GM20000 (cell line): Measurements from ENCODE around the gene STUB1.

Experiments
- DNase-seq: peaks from one replicate; pipeline ENCODE4 v3.0.0; 2012; ENCODE audit warnings: low spot score
- CTCF ChIP-seq: IDR thresholded peaks from 2 replicates; pipeline ENCODE4 v1.5.1; 2012; ENCODE audit warnings: mild to moderate bottlenecking, control low read depth; ENCODE audit errors: extremely low read depth, missing control alignments

Gene STUB1

GRCh38 chr16:646679-647172, 33.5 kb upstream of the STUB1 start:
- DNase-seq = no peak
- TF ChIP-seq CTCF = no peak

- no peak for DNase-seq
- no peak for TF ChIP-seq CTCF
These were observed 32.9 kb upstream of the STUB1 start for GRCh38 chr16:647173-647902.

- TF ChIP-seq CTCF = peak; percentile 82
- peak; percentile 83 for DNase-seq
These were observed 32.0 kb upstream of the STUB1 start for GRCh38 chr16:648071-648780.

- no peak for TF ChIP-seq CTCF
These were observed 31.2 kb upstream of the STUB1 start, which contains the start of gene WDR90 for GRCh38 chr16:648781-649589. TSS of gene WDR90 (plus strand) at chr16:649365. CDS start at chr16:649417, 52 bp downstream.

GRCh38 chr16:649631-650030, 30.6 kb upstream of the STUB1 start:
- no peak for DNase-seq
- TF ChIP-seq CTCF = no peak

More at GRCh38 chr16:648781-649589, 31.2 kb upstream of the STUB1 start, which contains the start of gene WDR90:
- DNase-seq = peak; percentile 99

GRCh38 chr16:651844-652243, 28.4 kb upstream of the STUB1 start:
- DNase-seq = no peak
- TF ChIP-seq CTCF = no peak
